ENCODE results near the gene ANKS1A.
A peak's percentile ranks its signal among the peaks of the same experiment; 100 is the strongest.
"Not testable (repeated sequence)": the region's sequence is repeated elsewhere in the genome, so short reads cannot be mapped to it uniquely, and the experiment has no call there.

ANKS1A gene

GRCh38 chr6:35003886-35004530 is 115.0 kb downstream of the ANKS1A start:
- DNase-seq, result not testable (repeated sequence)

DNA sequence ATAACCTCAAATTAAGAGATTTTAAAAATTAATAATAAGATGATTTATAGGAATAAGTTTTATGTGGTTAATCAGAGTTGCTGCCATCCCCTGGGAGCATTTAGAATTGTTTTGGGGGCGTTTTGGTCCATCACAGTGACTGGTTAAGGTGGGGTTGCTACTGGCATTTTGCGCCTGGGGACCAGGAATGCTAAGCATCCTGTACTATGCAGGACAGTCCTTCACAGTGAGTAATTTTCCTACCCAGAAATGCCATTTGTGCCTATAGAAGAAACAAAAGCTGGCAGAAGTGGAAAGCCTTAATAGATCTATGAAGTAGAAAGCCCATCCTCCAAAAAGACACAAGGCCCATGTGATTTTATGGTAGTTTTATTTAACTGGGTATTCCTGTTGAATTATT is 118.0 kb downstream of the ANKS1A start:
- DNase-seq, result no peak

- no peak for DNase-seq
These were observed 119.8 kb downstream of the ANKS1A start for GRCh38 chr6:35008858-35009257.

DNA sequence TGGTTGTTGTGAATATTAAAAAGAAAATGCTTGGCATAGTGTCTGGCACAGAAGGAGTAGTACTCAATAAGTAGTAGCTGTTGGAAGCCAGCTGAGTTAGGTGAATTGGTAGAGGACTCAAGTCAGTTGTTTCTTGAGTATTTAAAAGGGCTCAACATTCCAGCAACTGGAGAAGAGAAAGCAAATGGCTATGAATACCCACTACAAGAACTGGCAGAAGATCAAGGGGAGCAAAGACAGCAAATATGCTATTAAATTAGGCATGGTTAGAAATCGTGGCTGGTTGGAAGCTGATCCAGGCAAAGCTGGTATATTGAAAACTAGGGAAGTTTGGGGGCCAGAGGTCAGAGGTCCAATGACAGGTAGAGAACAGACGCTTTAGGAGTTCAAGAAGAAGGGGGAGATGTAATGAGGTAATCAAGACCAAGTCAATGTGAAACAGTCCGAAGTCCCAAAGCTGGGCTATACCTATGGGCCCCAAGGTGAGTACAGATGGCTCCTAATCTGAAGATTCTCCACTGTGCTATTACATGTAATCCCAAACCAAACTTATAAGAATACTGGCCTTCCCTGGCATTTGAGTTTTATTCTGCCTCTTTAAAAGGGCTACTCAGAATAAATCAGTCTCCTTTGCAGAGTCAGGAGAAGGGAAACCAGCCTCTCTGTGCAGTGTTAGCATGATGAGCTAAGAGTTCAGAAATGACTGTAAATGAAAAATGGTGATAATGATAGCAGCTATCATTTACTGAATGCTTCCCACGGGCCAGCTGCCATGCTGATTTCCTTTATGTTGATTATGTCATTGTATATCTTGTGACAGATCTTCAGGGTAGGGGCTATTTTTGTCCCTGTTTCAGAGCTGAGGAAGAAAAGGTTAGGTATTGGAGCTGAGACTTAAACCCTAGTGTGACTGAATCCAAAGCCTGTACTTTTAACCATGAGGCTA is 122.3 kb downstream of the ANKS1A start:
- DNase-seq, result peak; percentile 73

DNA sequence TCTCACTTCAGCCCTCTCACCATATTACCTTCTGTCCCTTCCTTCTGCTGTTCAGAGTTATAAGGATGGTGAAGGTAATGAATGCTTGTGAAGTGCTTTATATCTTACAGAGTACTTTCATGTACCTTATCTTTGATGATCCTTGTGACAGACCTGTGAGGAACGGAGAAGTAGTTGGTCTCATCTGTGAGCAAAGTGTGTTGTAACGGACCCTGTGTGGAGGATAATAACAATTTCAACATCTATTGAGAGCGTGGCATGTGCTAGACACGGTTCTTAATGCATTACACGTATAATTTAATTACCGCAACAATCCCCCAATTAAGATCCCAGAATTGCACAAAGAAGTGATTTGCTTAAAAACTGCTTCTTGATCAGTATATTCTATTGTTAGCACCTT is 124.6 kb downstream of the ANKS1A start:
- no peak for DNase-seq

GRCh38 chr6:35014341-35014740 is 125.3 kb downstream of the ANKS1A start:
- DNase-seq, result no peak

GRCh38 chr6:35014786-35015185 is 125.7 kb downstream of the ANKS1A start:
- DNase-seq, result no peak

DNA sequence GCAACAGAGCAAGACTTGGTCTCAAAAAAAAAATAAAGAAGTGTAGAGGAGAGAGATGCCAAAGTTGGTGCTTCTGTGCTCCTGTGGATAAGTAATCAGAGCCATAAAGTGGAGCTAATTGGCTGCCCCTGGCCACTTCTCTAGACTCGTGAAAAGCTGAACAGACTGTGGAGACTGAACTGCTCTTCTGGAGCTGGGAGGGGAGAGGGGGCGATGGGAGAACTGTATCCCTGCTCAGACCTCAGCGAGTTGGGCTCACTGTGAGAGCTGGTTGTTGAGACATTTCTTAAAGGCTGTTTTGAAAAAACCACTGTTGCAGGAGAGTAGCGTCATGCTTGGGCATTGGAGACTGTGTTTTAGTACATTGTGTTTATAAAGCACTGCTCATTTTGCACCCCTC is 126.4 kb downstream of the ANKS1A start:
- DNase-seq, result no peak

GRCh38 chr6:35015996-35016395 is 126.9 kb downstream of the ANKS1A start:
- no peak for DNase-seq

- DNase-seq, result no peak
These were observed 127.7 kb downstream of the ANKS1A start for GRCh38 chr6:35016502-35017321.

- no peak for DNase-seq
These were observed 128.5 kb downstream of the ANKS1A start for GRCh38 chr6:35017411-35018181.

- no peak for DNase-seq
These were observed 129.1 kb downstream of the ANKS1A start for GRCh38 chr6:35018182-35018519.

- no peak for DNase-seq
These were observed 129.7 kb downstream of the ANKS1A start for GRCh38 chr6:35018746-35019145.

GRCh38 chr6:35019171-35019570 is 130.1 kb downstream of the ANKS1A start:
- DNase-seq, result no peak

DNA sequence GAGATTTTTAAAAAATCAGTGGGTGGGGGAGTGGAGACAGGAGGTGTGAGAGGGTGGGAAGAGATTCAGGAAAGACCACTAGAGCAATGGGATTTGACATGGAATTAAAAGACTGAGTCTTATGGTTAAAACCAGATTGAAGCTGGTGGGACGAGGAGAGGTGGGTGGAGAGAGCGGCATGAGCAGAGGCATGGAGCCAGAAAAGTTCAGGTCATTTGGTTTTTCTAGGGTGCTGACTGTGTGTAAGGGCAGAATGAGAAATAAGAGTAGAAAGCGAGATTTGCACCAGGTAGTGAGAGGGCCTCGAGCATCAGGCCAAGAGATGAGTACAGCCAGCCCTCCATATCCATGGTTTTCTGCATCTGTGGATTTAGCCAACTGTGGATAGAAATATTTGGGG is 130.8 kb downstream of the ANKS1A start:
- DNase-seq, result no peak

DNA sequence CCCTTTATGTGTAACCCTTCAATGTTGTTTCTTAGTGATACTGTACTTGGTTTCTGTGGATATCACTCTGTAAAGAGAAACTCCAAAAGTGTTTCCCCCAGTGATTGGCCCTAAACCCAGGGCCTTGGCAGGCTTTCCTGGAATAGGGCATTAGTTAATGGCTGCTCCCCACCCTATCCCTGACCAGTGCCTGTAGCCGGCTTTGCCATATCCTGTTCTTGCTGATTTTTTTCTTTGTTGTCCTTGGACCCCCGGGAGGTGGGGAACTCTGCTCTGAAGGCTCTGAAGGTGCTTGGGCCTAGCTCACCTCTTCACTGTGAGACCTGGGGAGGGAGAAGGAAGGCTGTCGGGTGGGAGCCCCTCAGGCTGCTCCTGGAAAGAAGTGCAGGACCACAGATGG is 131.9 kb downstream of the ANKS1A start:
- DNase-seq, result no peak

- no peak for DNase-seq
These were observed 134.3 kb downstream of the ANKS1A start for GRCh38 chr6:35023091-35024000.

DNA sequence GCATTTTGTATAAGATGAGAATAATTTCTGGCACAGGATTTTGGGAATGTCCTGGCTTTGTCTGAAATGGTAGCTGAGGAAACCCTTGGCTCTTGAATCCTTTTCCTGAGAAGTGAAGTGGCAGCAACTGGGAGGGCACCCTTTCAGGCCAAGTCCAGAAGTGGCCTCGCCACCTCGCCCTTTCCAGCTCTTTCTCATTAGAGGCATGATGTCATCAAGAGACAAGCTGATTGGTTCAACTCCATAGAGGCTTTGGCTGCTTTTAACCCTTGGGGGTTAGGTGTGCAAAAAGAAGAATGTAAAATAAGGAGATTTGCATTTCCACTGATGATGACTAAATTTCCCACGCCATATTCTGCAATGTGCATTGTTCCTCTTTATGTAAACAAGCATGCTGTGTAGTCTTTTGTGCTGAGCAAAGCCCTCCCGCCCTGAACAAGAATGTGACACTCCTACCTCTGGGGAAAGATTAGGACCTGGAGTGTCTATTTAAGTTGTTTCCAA is 135.5 kb downstream of the ANKS1A start:
- DNase-seq, result no peak

GRCh38 chr6:35025232-35026188 is 136.5 kb downstream of the ANKS1A start:
- DNase-seq, result no peak
